Measurements from ENCODE around the gene URB2. TPM values are rescaled to one million over a fixed set of nuclear protein-coding genes. Genes with fewer than 3 reads are reported as not detected.

Gene URB2
- total RNA-seq, 8 experiments from 2014 or later = 7.4 to 20.0 (median 10.0) TPM

GRCh38 chr1:229641306-229641705, 15.3 kb downstream of the URB2 start:
- no peak for ATAC-seq (replicated peaks in 6 of 8)

GRCh38 chr1:229642376-229642775, 16.3 kb downstream of the URB2 start:
- in situ Hi-C loops (cut with MboI; ENCODE audit: low pct_unique_long_range_greater_than_20kb in 2 of 9, low sequenced_read_pairs in 9 of 9, unreplicated experiment in 9 of 9) = no loop called here
- peaks cover 0 to 6% of the 10 kb centered on the region in 2 donors for H3K4me1 ChIP-seq (replicated peaks in 1 of 2)
- no peak for ATAC-seq (replicated peaks in 6 of 8)
- H3K4me3 ChIP-seq = no peak overlapping the region
- no peak overlapping the region for H3K27ac ChIP-seq
- WGBS, 10 experiments = 60 to 100% (median 87%) methylated on average over 1 to 5 of the region's 5 CpGs; no CpG with 5 or more reads in 2 of the 10 experiments

More at GRCh38 chr1:229641306-229641705, 15.3 kb downstream of the URB2 start:
- 85 to 100% (median 100%) methylated on average over 1 to 3 of the region's 3 CpGs; no CpG with 5 or more reads in 5 of the 10 experiments for WGBS, 10 experiments
- Histone ChIP-seq H3K4me1 (replicated peaks in 1 of 2) (peaks cover 0 to 6% of the 10 kb centered on the region in 2 donors), H3K27ac (no peak overlapping the region), H3K4me3 (no peak overlapping the region)
- in situ Hi-C loops (cut with MboI; ENCODE audit: low pct_unique_long_range_greater_than_20kb in 2 of 9, low sequenced_read_pairs in 9 of 9, unreplicated experiment in 9 of 9) = no loop called here

- ATAC-seq (replicated peaks in 6 of 8) = no peak
- WGBS, 10 experiments = 93 to 100% (median 100%) methylated on average over 1 to 4 of the region's 4 CpGs; no CpG with 5 or more reads in 1 of the 10 experiments
Measured at GRCh38 chr1:229642970-229643369, 16.9 kb downstream of the URB2 start.

GRCh38 chr1:229643996-229644745, 18.1 kb downstream of the URB2 start:
- Histone ChIP-seq H3K4me1 (replicated peaks in 1 of 2) (peaks cover 0 to 6% of the 10 kb centered on the region in 2 donors), H3K27ac (no peak overlapping the region), H3K4me3 (no peak overlapping the region)
- ATAC-seq (replicated peaks in 6 of 8) = no peak
- WGBS, 10 experiments = 92 to 100% (median 100%) methylated on average over 1 to 4 of the region's 6 CpGs; no CpG with 5 or more reads in 4 of the 10 experiments
- in situ Hi-C loops (cut with MboI; ENCODE audit: low pct_unique_long_range_greater_than_20kb in 2 of 9, low sequenced_read_pairs in 9 of 9, unreplicated experiment in 9 of 9) = no loop called here

More at GRCh38 chr1:229642970-229643369, 16.9 kb downstream of the URB2 start:
- no peak overlapping the region for H3K4me3 ChIP-seq
- H3K4me1 ChIP-seq (replicated peaks in 1 of 2) = peaks cover 0 to 6% of the 10 kb centered on the region in 2 donors
- in situ Hi-C loops (cut with MboI; ENCODE audit: low pct_unique_long_range_greater_than_20kb in 2 of 9, low sequenced_read_pairs in 9 of 9, unreplicated experiment in 9 of 9) = no loop called here
- no peak overlapping the region for H3K27ac ChIP-seq

GRCh38 chr1:229645324-229645993, 19.4 kb downstream of the URB2 start:
- H3K4me3 ChIP-seq = no peak overlapping the region
- WGBS, 10 experiments = 59 to 95% (median 73%) methylated on average over 3 to 14 of the region's 15 CpGs; no CpG with 5 or more reads in 1 of the 10 experiments
- in situ Hi-C loops (cut with MboI; ENCODE audit: low pct_unique_long_range_greater_than_20kb in 2 of 9, low sequenced_read_pairs in 9 of 9, unreplicated experiment in 9 of 9) = no loop called here
- peak in 6 of 8 experiments; percentile 53 to 94 (median 86) for ATAC-seq (replicated peaks in 6 of 8)
- H3K27ac ChIP-seq = peak overlapping the region in 1 of 2 donors; percentile 34
- H3K4me1 ChIP-seq (replicated peaks in 1 of 2) = peaks cover 0 to 6% of the 10 kb centered on the region in 2 donors

GRCh38 chr1:229648406-229648805, 22.4 kb downstream of the URB2 start:
- Histone ChIP-seq H3K4me1 (replicated peaks in 1 of 2) (peaks cover 0 to 6% of the 10 kb centered on the region in 2 donors), H3K27ac (no peak overlapping the region), H3K4me3 (no peak overlapping the region)
- in situ Hi-C loops (cut with MboI; ENCODE audit: low pct_unique_long_range_greater_than_20kb in 2 of 9, low sequenced_read_pairs in 9 of 9, unreplicated experiment in 9 of 9) = no loop called here
- 86 to 100% (median 96%) methylated on average over 1 to 4 of the region's 4 CpGs for WGBS, 10 experiments
- no peak for ATAC-seq (replicated peaks in 6 of 8)

- peaks cover 0 to 5% of the 10 kb centered on the region in 2 donors for H3K4me1 ChIP-seq (replicated peaks in 1 of 2)
- H3K4me3 ChIP-seq = no peak overlapping the region
- no peak overlapping the region for H3K27ac ChIP-seq
- WGBS, 10 experiments = 64 to 100% (median 94%) methylated on average over 3 to 4 of the region's 4 CpGs; no CpG with 5 or more reads in 2 of the 10 experiments
- ATAC-seq (replicated peaks in 6 of 8) = peak in 2 of 8 experiments; percentile 78 to 94
- in situ Hi-C loops (cut with MboI; ENCODE audit: low pct_unique_long_range_greater_than_20kb in 2 of 9, low sequenced_read_pairs in 9 of 9, unreplicated experiment in 9 of 9) = loop anchor here (25.0 kb wide), 4 partner anchors 187 to 662 kb away; no protein-coding TSS in a partner anchor
Measured at GRCh38 chr1:229650045-229650444, 24.0 kb downstream of the URB2 start.

GRCh38 chr1:229651546-229651945, 25.5 kb downstream of the URB2 start:
- Histone ChIP-seq H3K4me3 (no peak overlapping the region), H3K4me1 (replicated peaks in 1 of 2) (no peaks in the 10 kb centered on the region), H3K27ac (no peak overlapping the region)
- ATAC-seq (replicated peaks in 6 of 8) = no peak
- in situ Hi-C loops (cut with MboI; ENCODE audit: low pct_unique_long_range_greater_than_20kb in 2 of 9, low sequenced_read_pairs in 9 of 9, unreplicated experiment in 9 of 9) = loop anchor here (25.0 kb wide), 4 partner anchors 186 to 661 kb away; no protein-coding TSS in a partner anchor
- WGBS, 10 experiments = 89 to 100% (median 100%) methylated on average over 1 to 3 of the region's 3 CpGs; no CpG with 5 or more reads in 2 of the 10 experiments

- Histone ChIP-seq H3K4me3 (no peak overlapping the region), H3K27ac (no peak overlapping the region), H3K4me1 (replicated peaks in 1 of 2) (no peaks in the 10 kb centered on the region)
- 38 to 100% (median 69%) methylated on average over 1 of the region's 1 CpG; no CpG with 5 or more reads in 5 of the 10 experiments for WGBS, 10 experiments
- in situ Hi-C loops (cut with MboI; ENCODE audit: low pct_unique_long_range_greater_than_20kb in 2 of 9, low sequenced_read_pairs in 9 of 9, unreplicated experiment in 9 of 9) = loop anchor here (25.0 kb wide), 4 partner anchors 184 to 659 kb away; no protein-coding TSS in a partner anchor
- no peak for ATAC-seq (replicated peaks in 6 of 8)
Measured at GRCh38 chr1:229653420-229653819, 27.4 kb downstream of the URB2 start.

GRCh38 chr1:229655781-229656180, 29.7 kb downstream of the URB2 start:
- ATAC-seq (replicated peaks in 6 of 8) = no peak
- Histone ChIP-seq H3K4me1 (replicated peaks in 1 of 2) (no peaks in the 10 kb centered on the region), H3K27ac (no peak overlapping the region), H3K4me3 (no peak overlapping the region)
- in situ Hi-C loops (cut with MboI; ENCODE audit: low pct_unique_long_range_greater_than_20kb in 2 of 9, low sequenced_read_pairs in 9 of 9, unreplicated experiment in 9 of 9) = loop anchor here (25.0 kb wide), 4 partner anchors 182 to 657 kb away; no protein-coding TSS in a partner anchor
- 80 to 100% (median 98%) methylated on average over 1 to 5 of the region's 5 CpGs; no CpG with 5 or more reads in 3 of the 10 experiments for WGBS, 10 experiments

GRCh38 chr1:229657993-229658755, 32.1 kb downstream of the URB2 start:
- in situ Hi-C loops (cut with MboI; ENCODE audit: low pct_unique_long_range_greater_than_20kb in 2 of 9, low sequenced_read_pairs in 9 of 9, unreplicated experiment in 9 of 9) = loop anchor here (25.0 kb wide), 4 partner anchors 179 to 654 kb away; no protein-coding TSS in a partner anchor
- Histone ChIP-seq H3K27ac (no peak overlapping the region), H3K4me3 (no peak overlapping the region), H3K4me1 (replicated peaks in 1 of 2) (peaks cover 0 to 2% of the 10 kb centered on the region in 2 donors)
- 66 to 100% (median 84%) methylated on average over 1 to 2 of the region's 2 CpGs; no CpG with 5 or more reads in 5 of the 10 experiments for WGBS, 10 experiments
- ATAC-seq (replicated peaks in 6 of 8) = no peak

All from motor neuron (in vitro differentiated cells).